Endothelial cell of umbilical vein (primary cell): ENCODE results near the gene TNKS1BP1. TPM values are rescaled to one million over a fixed set of nuclear protein-coding genes. Genes with fewer than 3 reads are reported as not detected.

ENCODE experiments used
- BruUV-seq: library from RNA; stranded (reverse); fragments of 400-500 nt; replicated peaks from 2 replicates; lab custom pipeline; 2021; lab: Mats Ljungman, UMichigan
- CTCF ChIA-PET: fragments of 300-600, 350-600 bp; sonication (Branson Sonifier 250); formaldehyde crosslinking; loops from one replicate; lab custom pipeline; 2021; ENCODE audit warnings: antibody characterized with exemption, inconsistent platforms; lab: Charles Lee
- POLR2A ChIA-PET: fragments of 300-600, 350-600 bp; sonication (Branson Sonifier 250); formaldehyde crosslinking; loops from one replicate; lab custom pipeline; 2021; ENCODE audit warnings: antibody characterized with exemption, inconsistent platforms; lab: Charles Lee
- DNase-seq: peaks from one replicate; pipeline ENCODE4 v3.0.0-alpha.2; 2011; ENCODE audit warnings: low read depth, low spot score
- FAIRE-seq: peaks from 2 replicates; lab custom pipeline; 2011; peaks lifted over from hg19 to GRCh38; lab: Jason Lieb, UNC
- H2AFZ ChIP-seq: 2 replicates; pipeline ENCODE4 v1.6.0; 2012; ENCODE audit warnings: low read depth, low read length, control low read depth, inconsistent platforms
- H3K27ac ChIP-seq: 2 replicates; pipeline ENCODE4 v1.5.1; 2011; ENCODE audit warnings: low read depth, mild to moderate bottlenecking, control low read depth, low read length, moderate library complexity; ENCODE audit not compliant: insufficient read depth
- H3K27me3 ChIP-seq, 2 experiments: 2 replicates each; pipeline versions ENCODE4 v1.6.0 to v1.6.1; 2011; ENCODE audit warnings: low read length in 2 of 2, mixed read lengths in 1 of 2; ENCODE audit not compliant: control insufficient read depth in 2 of 2, insufficient read depth in 2 of 2
- H3K36me3 ChIP-seq, 2 experiments: 2 replicates in 1 of 2; 3 replicates in 1 of 2; pipeline ENCODE4 v1.5.1; 2011; ENCODE audit warnings: low read length in 2 of 2, mild to moderate bottlenecking in 1 of 2, moderate library complexity in 1 of 2; ENCODE audit not compliant: control insufficient read depth in 2 of 2, insufficient read depth in 2 of 2; ENCODE audit errors: extremely low read depth in 1 of 2
- H3K4me1 ChIP-seq: 3 replicates; pipeline ENCODE4 v1.5.1; 2011; ENCODE audit warnings: mild to moderate bottlenecking, low read length; ENCODE audit not compliant: control insufficient read depth, insufficient read depth; ENCODE audit errors: extremely low read depth
- H3K4me2 ChIP-seq: 2 replicates; pipeline ENCODE4 v1.6.1; 2011; ENCODE audit warnings: low read length, control low read depth, mixed read lengths; ENCODE audit not compliant: insufficient read depth
- H3K4me3 ChIP-seq, 3 experiments: fragments of 200-600 bp in 1 of 3; sonication (generic), shearing (Covaris generic) in 1 of 3; replicated peaks in 1 of 3; 2 replicates each; pipeline ENCODE4 v1.5.1; 2011 to 2016; ENCODE audit warnings: control low read depth in 3 of 3, low read length in 3 of 3, mild to moderate bottlenecking in 2 of 3, inconsistent platforms in 1 of 3, low read depth in 1 of 3, moderate library complexity in 1 of 3; ENCODE audit not compliant: insufficient read depth in 1 of 3
- H3K79me2 ChIP-seq: 2 replicates; pipeline ENCODE4 v1.6.0; 2012; ENCODE audit warnings: low read length, inconsistent platforms; ENCODE audit not compliant: control insufficient read depth, insufficient read depth
- H3K9ac ChIP-seq: replicated peaks from 2 replicates; pipeline ENCODE3; 2011; ENCODE audit warnings: low read length, control low read depth; ENCODE audit not compliant: insufficient read depth; ENCODE audit errors: extremely low read depth
- H3K9me1 ChIP-seq: replicated peaks from 3 replicates; pipeline ENCODE4 v1.6.0; 2011; ENCODE audit warnings: mild to moderate bottlenecking, low read length; ENCODE audit not compliant: control insufficient read depth, insufficient read depth; ENCODE audit errors: extremely low read depth
- H3K9me3 ChIP-seq: replicated peaks from 2 replicates; pipeline ENCODE4 v1.5.1; 2012; ENCODE audit warnings: low read length, inconsistent platforms; ENCODE audit not compliant: control insufficient read depth, insufficient read depth
- H4K20me1 ChIP-seq: replicated peaks from 2 replicates; pipeline ENCODE3; 2011; ENCODE audit warnings: mild to moderate bottlenecking, low read length; ENCODE audit not compliant: control insufficient read depth, insufficient read depth; ENCODE audit errors: extremely low read depth
- CTCF ChIP-seq, 2 donors: IDR thresholded peaks; 1 replicate in 1 of 2; 2 replicates in 1 of 2; pipeline ENCODE4 v1.5.1; 2011; ENCODE audit warnings: low read length in 2 of 2, mild to moderate bottlenecking in 2 of 2, moderate library complexity in 2 of 2, control low read depth in 1 of 2, inconsistent platforms in 1 of 2, low read depth in 1 of 2; ENCODE audit not compliant: insufficient read depth in 1 of 2; ENCODE audit errors: extremely low read depth in 1 of 2
- EZH2 ChIP-seq: IDR thresholded peaks from 2 replicates; pipeline ENCODE4 v1.6.1; 2012; ENCODE audit warnings: borderline replicate concordance, low read depth, mild to moderate bottlenecking, moderate library complexity, low read length, inconsistent platforms; ENCODE audit not compliant: severe bottlenecking
- FOS ChIP-seq: IDR thresholded peaks from 2 replicates; pipeline ENCODE4 v1.6.1; 2011; ENCODE audit warnings: mild to moderate bottlenecking, low read length, moderate library complexity, borderline replicate concordance; ENCODE audit not compliant: insufficient read depth
- GATA2 ChIP-seq: IDR thresholded peaks from 2 replicates; pipeline ENCODE4 v1.7.0; 2011; ENCODE audit warnings: low read depth, mild to moderate bottlenecking, moderate library complexity, mixed read lengths, low read length; ENCODE audit not compliant: insufficient read length, insufficient read depth
- JUN ChIP-seq: IDR thresholded peaks from 2 replicates; pipeline ENCODE4 v1.6.1; 2011; ENCODE audit warnings: borderline replicate concordance, low read depth; ENCODE audit not compliant: insufficient read length, insufficient read depth
- MAX ChIP-seq: IDR thresholded peaks from 2 replicates; pipeline ENCODE4 v1.6.1; 2011; ENCODE audit not compliant: insufficient read depth, insufficient read length
- MYC ChIP-seq: IDR thresholded peaks from one replicate; pipeline ENCODE4 v1.6.1; 2011; ENCODE audit warnings: mild to moderate bottlenecking, low read depth, low read length
- POLR2A ChIP-seq: IDR thresholded peaks from 2 replicates; pipeline ENCODE4 v1.6.1; 2012; ENCODE audit warnings: low read depth, mild to moderate bottlenecking, control low read depth, low read length
- POLR2AphosphoS5 ChIP-seq: IDR thresholded peaks from 2 replicates; pipeline ENCODE4 v1.6.1; 2012; ENCODE audit warnings: low read depth, mild to moderate bottlenecking, control low read depth, low read length, moderate library complexity; ENCODE audit not compliant: insufficient read depth
- dilution Hi-C: fragments of 300-500 bp; cut with MboI; formaldehyde crosslinking; loops from one replicate; pipeline ENCODE4 v1.15.0; 2019; ENCODE audit warnings: low sequenced_read_pairs; ENCODE audit not compliant: extremely low pct_ligation_motif_present
- intact Hi-C: fragments of 100-400 bp; cut with micrococcal nuclease; formaldehyde crosslinking; loops from one replicate; pipeline ENCODE4 v1.10.0; 2022
- polyA plus RNA-seq, 4 experiments: library from polyadenylated mRNA; depleted of rRNA in 3 of 4; stranded (reverse) in 3 of 4; unstranded in 1 of 4; fragments of >200 nt; gene quantifications; 2 replicates each; pipeline versions ENCODE4 v1.2.1 to v1.2.3, GENCODE V29; 2011 to 2012; ENCODE audit warnings: missing spikeins in 1 of 4
- total RNA-seq: library from RNA; stranded (reverse); gene quantifications from 2 replicates; pipeline ENCODE4 v1.2.3, GENCODE V29; 2021

Gene TNKS1BP1
- total and polyA plus RNA-seq, 2 donors (not counting 3 experiments of a cell fraction or from before 2014, with no cell fraction given) = 54.6 to 111 TPM

- Histone ChIP-seq H3K4me1 (peaks cover 32% of the 10 kb centered on the region), H3K79me2 (no peaks in the 10 kb centered on the region), H3K27ac (no peak overlapping the region), H4K20me1 (no peaks in the 10 kb centered on the region), H3K9me3 (no peaks in the 10 kb centered on the region), H3K36me3 (no peaks in the 10 kb centered on the region), H3K4me2 (no peak overlapping the region), H3K4me3 (no peak overlapping the region), H3K27me3 (no peaks in the 10 kb centered on the region), H3K9ac (no peak overlapping the region), H3K9me1 (no peaks in the 10 kb centered on the region), H2AFZ (no peak overlapping the region)
- TF ChIP-seq POLR2AphosphoS5 (no peak), EZH2 (no peak)
- intact Hi-C loops (loop anchor here (2.0 kb wide), 1 partner anchor 46 kb away; the partner anchor contains the start of gene TNKS1BP1), dilution Hi-C loops (no loop called here)
- ChIA-PET POLR2A (no interaction called here), CTCF (interaction anchor here (1.5 to 8.4 kb wide), 6 partner anchors 9 to 162 kb away, joined by 5 to 116 read pairs (median 8); no protein-coding TSS in a partner anchor)
- FAIRE-seq (no peak), DNase-seq (peak; percentile 17)
- no TSS peak for BruUV-seq
Measured at GRCh38 chr11:57279116-57279515, 45.6 kb downstream of the TNKS1BP1 start.

- H3K27ac ChIP-seq = no peak overlapping the region
- H3K79me2 ChIP-seq = no peaks in the 10 kb centered on the region
- no peak for FAIRE-seq
- H3K9me3 ChIP-seq = no peaks in the 10 kb centered on the region
- H3K9ac ChIP-seq = no peak overlapping the region
- no peaks in the 10 kb centered on the region for H4K20me1 ChIP-seq
- H3K4me1 ChIP-seq = peaks cover 32% of the 10 kb centered on the region
- no peak overlapping the region for H2AFZ ChIP-seq
- CTCF ChIA-PET = interaction anchor here (0.5 to 8.4 kb wide), 10 partner anchors 9 to 438 kb away, joined by 3 to 116 read pairs (median 6); no protein-coding TSS in a partner anchor
- dilution Hi-C loops (no loop called here), intact Hi-C loops (loop anchor here (1.0 to 2.0 kb wide), 6 partner anchors 29 to 437 kb away; partner anchors contain the start of gene TNKS1BP1)
- no TSS peak for BruUV-seq
- POLR2A ChIA-PET = no interaction called here
- no peak overlapping the region for H3K4me2 ChIP-seq
- TF ChIP-seq MYC (no peak), MAX (no peak), POLR2A (no peak), FOS (no peak), CTCF (IDR thresholded peaks at IDR 0.05; ENCODE audit: extremely low read depth in 1 of 2, insufficient read depth in 1 of 2, low read depth in 1 of 2, low read length in 2 of 2) (no peak), GATA2 (no peak), POLR2AphosphoS5 (no peak), JUN (no peak), EZH2 (no peak)
- H3K9me1 ChIP-seq = no peaks in the 10 kb centered on the region
- no peaks in the 10 kb centered on the region for H3K36me3 ChIP-seq
- no peaks in the 10 kb centered on the region for H3K27me3 ChIP-seq
- no peak for DNase-seq
- H3K4me3 ChIP-seq = no peak overlapping the region
Measured at GRCh38 chr11:57278721-57279095, 46.0 kb downstream of the TNKS1BP1 start.
